ENCODE data around the gene NDUFAF3.

DNA sequence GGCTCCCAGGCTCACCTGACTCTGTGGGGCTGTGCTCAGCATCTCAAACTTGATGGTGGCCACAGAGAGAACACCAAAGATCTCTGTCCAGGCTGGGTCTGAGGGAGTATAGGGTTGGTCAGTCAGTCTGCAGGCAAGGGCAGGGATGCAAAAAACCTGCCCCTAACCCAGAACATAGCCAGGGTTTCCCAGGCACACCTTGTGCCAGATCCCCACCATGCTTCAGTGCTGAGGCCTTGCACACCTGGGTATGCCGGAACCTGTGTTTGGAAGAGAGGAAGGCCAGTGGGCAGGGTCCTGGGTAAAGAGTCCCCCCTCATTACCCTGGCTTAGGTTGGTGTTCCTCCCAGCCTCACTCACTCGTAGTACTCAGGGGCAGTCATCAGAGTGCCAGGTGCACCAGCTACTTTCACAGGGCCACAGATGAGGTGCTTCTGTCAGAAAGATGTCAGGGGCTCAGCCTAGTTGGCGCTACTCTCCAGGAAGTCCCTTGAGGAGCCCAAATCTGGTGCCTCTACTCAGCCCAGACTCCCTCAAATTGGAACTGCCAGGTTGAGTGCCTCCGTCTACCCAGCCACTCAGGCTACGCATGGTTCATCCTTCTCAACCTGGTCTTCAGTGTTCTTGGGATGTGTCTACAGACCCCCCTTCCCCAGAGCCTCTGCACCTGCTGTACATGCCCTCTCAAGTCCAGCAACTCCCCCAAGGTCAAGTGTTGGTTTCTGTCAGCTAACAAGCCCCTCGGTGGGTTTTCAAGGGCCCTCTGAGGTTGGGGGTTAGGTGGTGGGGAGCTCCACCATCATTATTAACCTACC is 5.3 kb upstream of the NDUFAF3 start:
- no peak for TF ChIP-seq EZH2 (IDR thresholded peaks at IDR 0.05; ENCODE audit: borderline replicate concordance, low read length)
- TF ChIP-seq, protein P1, sequence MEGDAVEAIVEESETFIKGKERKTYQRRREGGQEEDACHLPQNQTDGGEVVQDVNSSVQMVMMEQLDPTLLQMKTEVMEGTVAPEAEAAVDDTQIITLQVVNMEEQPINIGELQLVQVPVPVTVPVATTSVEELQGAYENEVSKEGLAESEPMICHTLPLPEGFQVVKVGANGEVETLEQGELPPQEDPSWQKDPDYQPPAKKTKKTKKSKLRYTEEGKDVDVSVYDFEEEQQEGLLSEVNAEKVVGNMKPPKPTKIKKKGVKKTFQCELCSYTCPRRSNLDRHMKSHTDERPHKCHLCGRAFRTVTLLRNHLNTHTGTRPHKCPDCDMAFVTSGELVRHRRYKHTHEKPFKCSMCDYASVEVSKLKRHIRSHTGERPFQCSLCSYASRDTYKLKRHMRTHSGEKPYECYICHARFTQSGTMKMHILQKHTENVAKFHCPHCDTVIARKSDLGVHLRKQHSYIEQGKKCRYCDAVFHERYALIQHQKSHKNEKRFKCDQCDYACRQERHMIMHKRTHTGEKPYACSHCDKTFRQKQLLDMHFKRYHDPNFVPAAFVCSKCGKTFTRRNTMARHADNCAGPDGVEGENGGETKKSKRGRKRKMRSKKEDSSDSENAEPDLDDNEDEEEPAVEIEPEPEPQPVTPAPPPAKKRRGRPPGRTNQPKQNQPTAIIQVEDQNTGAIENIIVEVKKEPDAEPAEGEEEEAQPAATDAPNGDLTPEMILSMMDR (conservative IDR thresholded peaks at IDR 0.05 in 1 of 2, IDR thresholded peaks at IDR 0.05 in 1 of 2; ENCODE audit: extremely low read depth in 1 of 2, insufficient read depth in 1 of 2, low read depth in 1 of 2, low read length in 2 of 2) = no peak

Data from mammary epithelial cell (primary cell).